ENCODE data around the gene FKBP7. TPM values are rescaled to one million over a fixed set of nuclear protein-coding genes. Genes with fewer than 3 reads are reported as not detected.

The FKBP7 gene
- total RNA-seq, 4 donors from 2014 or later = 12.3 to 26.0 (median 17.5) TPM

DNA sequence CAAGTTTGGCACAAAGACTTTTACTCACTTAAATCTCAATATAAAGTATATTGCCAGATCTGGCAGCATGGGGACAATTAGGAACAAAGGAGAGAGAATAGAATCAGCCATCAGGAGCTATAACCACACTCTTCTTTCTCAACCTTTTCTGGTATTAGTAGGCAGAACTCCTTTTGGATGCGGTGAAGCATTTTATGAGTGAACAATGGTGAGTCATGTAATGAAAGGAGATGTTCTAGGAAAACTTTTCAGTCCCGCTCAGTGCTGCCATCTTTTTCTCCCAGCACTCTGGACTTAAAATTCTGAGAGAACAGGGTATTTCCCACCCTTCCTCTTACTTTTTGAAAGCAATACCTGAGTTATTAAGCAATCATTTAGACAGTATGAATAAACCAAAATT, 34.1 kb upstream of the FKBP7 start:
- Histone ChIP-seq H3K27ac (no peak overlapping the region), H3K9me3 (no peaks in the 10 kb centered on the region), H3K36me3 (peaks cover 0 to 48% (median 0%) of the 10 kb centered on the region in 3 donors), H3K4me1 (no peaks in the 10 kb centered on the region), H3K4me3 (no peak overlapping the region), H3K27me3 (no peaks in the 10 kb centered on the region)
- 92 to 93% methylated on average over 2 of the region's 2 CpGs for WGBS, 2 donors
- TF ChIP-seq, protein P1, sequence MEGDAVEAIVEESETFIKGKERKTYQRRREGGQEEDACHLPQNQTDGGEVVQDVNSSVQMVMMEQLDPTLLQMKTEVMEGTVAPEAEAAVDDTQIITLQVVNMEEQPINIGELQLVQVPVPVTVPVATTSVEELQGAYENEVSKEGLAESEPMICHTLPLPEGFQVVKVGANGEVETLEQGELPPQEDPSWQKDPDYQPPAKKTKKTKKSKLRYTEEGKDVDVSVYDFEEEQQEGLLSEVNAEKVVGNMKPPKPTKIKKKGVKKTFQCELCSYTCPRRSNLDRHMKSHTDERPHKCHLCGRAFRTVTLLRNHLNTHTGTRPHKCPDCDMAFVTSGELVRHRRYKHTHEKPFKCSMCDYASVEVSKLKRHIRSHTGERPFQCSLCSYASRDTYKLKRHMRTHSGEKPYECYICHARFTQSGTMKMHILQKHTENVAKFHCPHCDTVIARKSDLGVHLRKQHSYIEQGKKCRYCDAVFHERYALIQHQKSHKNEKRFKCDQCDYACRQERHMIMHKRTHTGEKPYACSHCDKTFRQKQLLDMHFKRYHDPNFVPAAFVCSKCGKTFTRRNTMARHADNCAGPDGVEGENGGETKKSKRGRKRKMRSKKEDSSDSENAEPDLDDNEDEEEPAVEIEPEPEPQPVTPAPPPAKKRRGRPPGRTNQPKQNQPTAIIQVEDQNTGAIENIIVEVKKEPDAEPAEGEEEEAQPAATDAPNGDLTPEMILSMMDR (IDR thresholded peaks at IDR 0.05) = no peak
- TF ChIP-seq EP300 (IDR thresholded peaks at IDR 0.05) (no peak), POLR2A (IDR thresholded peaks at IDR 0.05) (no peak)
- DNase-seq (ENCODE audit: low spot score in 2 of 2) = no peak

DNA sequence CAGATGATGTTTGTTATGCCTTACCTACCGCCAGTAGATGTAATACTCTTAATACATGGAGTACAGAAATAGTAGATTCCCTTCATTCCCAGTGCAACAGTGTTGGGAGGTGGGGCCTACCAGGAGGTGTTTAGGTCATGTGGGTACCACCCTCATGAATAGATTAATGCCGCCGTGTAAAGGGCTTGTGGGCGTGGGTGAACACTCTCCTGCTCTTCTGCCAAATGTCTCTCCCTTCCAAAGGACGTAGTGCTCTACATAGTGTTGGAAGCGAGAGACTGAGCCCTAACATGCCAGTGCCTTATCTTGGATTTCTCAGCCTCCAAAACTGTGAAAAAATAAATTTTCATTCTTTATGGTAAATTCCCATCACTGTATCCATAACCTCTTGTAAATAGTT, 32.0 kb upstream of the FKBP7 start:
- 88 to 90% methylated on average over 6 of the region's 6 CpGs for WGBS, 2 donors
- no peak for DNase-seq (ENCODE audit: low spot score in 2 of 2)
- no peak overlapping the region for H3K4me3 ChIP-seq
- H3K27ac ChIP-seq = no peak overlapping the region
- TF ChIP-seq POLR2A (IDR thresholded peaks at IDR 0.05) = no peak
- peaks cover 0 to 50% (median 0%) of the 10 kb centered on the region in 3 donors for H3K36me3 ChIP-seq
- no peaks in the 10 kb centered on the region for H3K27me3 ChIP-seq
- H3K4me1 ChIP-seq = no peaks in the 10 kb centered on the region
- H3K9me3 ChIP-seq = no peaks in the 10 kb centered on the region

DNA sequence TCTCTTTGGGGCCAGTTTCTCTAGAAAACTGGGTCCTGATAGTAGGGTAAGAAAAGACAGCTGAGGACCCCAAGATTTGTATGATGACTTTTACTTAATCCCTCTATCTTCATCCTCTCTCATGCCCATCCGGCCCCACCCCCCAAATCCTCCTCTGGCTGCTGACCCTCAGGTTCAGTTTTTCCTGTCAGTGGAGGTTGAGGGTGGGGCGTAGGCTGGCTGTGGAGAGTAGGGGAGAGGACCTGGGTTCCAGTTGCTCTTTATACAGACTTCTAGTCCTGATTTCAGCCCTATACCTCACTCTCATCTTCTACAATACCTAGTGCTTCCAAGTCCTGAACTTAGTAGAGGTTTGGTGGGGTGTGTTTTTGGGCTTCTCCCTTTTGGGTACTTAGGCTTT, 30.2 kb upstream of the FKBP7 start:
- no peak for DNase-seq (ENCODE audit: low spot score in 2 of 2)
- no peaks in the 10 kb centered on the region for H3K27me3 ChIP-seq
- H3K9me3 ChIP-seq = no peaks in the 10 kb centered on the region
- H3K27ac ChIP-seq = no peak overlapping the region
- WGBS, 2 donors = 89 to 92% methylated on average over 2 of the region's 2 CpGs
- H3K4me1 ChIP-seq = no peaks in the 10 kb centered on the region
- peaks cover 0 to 59% (median 4%) of the 10 kb centered on the region in 3 donors for H3K36me3 ChIP-seq
- TF ChIP-seq EP300 (IDR thresholded peaks at IDR 0.05) (no peak), POLR2A (IDR thresholded peaks at IDR 0.05) (no peak)
- TF ChIP-seq, protein P1 (IDR thresholded peaks at IDR 0.05) = no peak
- H3K4me3 ChIP-seq = no peak overlapping the region

DNA sequence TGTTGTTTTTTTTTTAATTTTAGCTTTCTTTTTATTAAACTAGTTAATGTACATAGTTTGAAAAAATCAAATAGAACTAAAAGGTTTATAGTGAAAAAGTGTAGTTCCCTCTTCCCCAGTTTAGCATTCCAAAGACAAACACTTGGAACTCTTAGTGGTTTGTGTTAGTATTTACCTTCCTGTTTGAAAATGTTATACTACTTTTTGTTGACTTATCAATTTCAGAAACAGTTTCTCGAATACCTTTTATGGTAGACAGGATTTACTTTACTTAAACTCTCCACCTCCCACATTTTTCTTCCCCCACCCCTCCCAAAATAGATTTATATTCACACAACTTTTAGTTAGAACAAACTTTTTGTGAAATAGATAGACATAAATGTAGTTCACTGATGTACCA, 28.5 kb upstream of the FKBP7 start:
- peak overlapping the region in 1 of 4 donors; percentile 20 for H3K27ac ChIP-seq
- WGBS, 2 donors = 94 to 97% methylated on average over 1 of the region's 1 CpG
- peaks cover 0 to 60% (median 4%) of the 10 kb centered on the region in 3 donors for H3K36me3 ChIP-seq

DNA sequence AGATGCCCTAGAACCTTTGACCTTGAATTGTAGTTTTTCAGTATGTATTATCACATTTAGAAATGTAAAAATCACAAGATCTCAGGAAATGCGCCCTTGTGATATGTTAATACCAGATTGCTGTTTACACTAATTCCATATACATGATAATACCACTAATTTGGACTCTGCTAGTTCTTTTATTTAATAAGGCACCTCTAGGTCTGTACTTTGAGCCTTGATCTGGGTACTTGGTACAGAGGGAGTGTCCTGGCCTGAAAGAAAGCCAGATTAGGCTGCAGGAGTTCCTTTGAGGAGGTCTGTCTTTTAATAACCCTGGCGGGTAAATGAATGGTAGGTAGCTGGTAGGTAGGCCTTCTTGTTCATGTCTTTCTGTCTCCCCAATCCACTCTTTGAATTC, 28.1 kb upstream of the FKBP7 start:
- Histone ChIP-seq H3K27me3 (no peaks in the 10 kb centered on the region), H3K9me3 (no peaks in the 10 kb centered on the region), H3K4me3 (no peak overlapping the region), H3K36me3 (peaks cover 0 to 60% (median 4%) of the 10 kb centered on the region in 3 donors), H3K4me1 (no peaks in the 10 kb centered on the region), H3K27ac (peak overlapping the region in 1 of 4 donors; percentile 20)
- WGBS, 2 donors = 95 to 98% methylated on average over 2 of the region's 2 CpGs
- DNase-seq (ENCODE audit: low spot score in 2 of 2) = no peak
- TF ChIP-seq, protein P1 (IDR thresholded peaks at IDR 0.05) = no peak
- no peak for TF ChIP-seq POLR2A (IDR thresholded peaks at IDR 0.05)
- no peak for TF ChIP-seq EP300 (IDR thresholded peaks at IDR 0.05)

More for the DNA sequence above, 28.5 kb upstream of the FKBP7 start:
- Histone ChIP-seq H3K4me3 (no peak overlapping the region), H3K27me3 (no peaks in the 10 kb centered on the region), H3K4me1 (no peaks in the 10 kb centered on the region), H3K9me3 (no peaks in the 10 kb centered on the region)
- DNase-seq (ENCODE audit: low spot score in 2 of 2) = no peak
- TF ChIP-seq POLR2A (IDR thresholded peaks at IDR 0.05) (no peak), EP300 (IDR thresholded peaks at IDR 0.05) (no peak)
- TF ChIP-seq, protein P1 (IDR thresholded peaks at IDR 0.05) = no peak

DNA sequence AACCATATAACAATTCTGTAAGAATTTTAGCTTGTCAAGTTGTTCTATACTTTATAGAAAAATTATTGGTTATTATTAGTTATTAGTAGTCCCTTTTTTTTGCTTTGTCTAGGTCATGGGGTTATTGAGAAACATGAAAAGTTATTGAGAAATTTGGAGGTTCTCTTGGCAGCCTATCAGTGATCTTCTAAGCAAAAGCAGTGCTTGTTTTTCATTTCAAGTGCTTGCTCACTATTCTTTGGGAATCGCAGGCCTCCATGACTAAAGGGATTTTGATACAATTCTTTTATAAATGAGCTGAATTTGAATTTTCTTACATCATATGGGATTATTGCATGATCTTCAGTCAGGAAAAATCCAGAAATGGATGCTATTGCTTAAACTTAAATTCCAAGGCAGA, 27.7 kb upstream of the FKBP7 start:
- Histone ChIP-seq H3K9me3 (no peaks in the 10 kb centered on the region), H3K27me3 (no peaks in the 10 kb centered on the region), H3K27ac (no peak overlapping the region), H3K4me3 (no peak overlapping the region), H3K4me1 (no peaks in the 10 kb centered on the region), H3K36me3 (peaks cover 0 to 62% (median 4%) of the 10 kb centered on the region in 3 donors)
- 65 to 78% methylated on average over 1 of the region's 1 CpG for WGBS, 2 donors
- DNase-seq (ENCODE audit: low spot score in 2 of 2) = no peak
- no peak for TF ChIP-seq EP300 (IDR thresholded peaks at IDR 0.05)
- TF ChIP-seq, protein P1 (IDR thresholded peaks at IDR 0.05) = no peak
- TF ChIP-seq POLR2A (IDR thresholded peaks at IDR 0.05) = no peak

Data from tibial nerve (tissue), 4 donors.